Activated naive CD4-positive, alpha-beta T cell (primary cell): ENCODE results near the gene KDM4B.

ENCODE experiments used
- DNase-seq, 4 experiments: peaks; one replicate each; lab custom pipeline; 2025; lab: John Stamatoyannopoulos, UW

Gene KDM4B

GRCh38 chr19:5107432-5108122, 138.7 kb downstream of the KDM4B start:
- no peak for DNase-seq

GRCh38 chr19:5108123-5108596, 139.2 kb downstream of the KDM4B start:
- no peak for DNase-seq

GRCh38 chr19:5108866-5109265, 140.0 kb downstream of the KDM4B start:
- DNase-seq: no peak

GRCh38 chr19:5109560-5109959, 140.6 kb downstream of the KDM4B start:
- no peak for DNase-seq

GRCh38 chr19:5110546-5110945, 141.6 kb downstream of the KDM4B start:
- DNase-seq: no peak

GRCh38 chr19:5111051-5111450, 142.1 kb downstream of the KDM4B start:
- DNase-seq: no peak

- no peak for DNase-seq
These were observed 143.3 kb downstream of the KDM4B start for GRCh38 chr19:5112175-5112574.

- DNase-seq: no peak
These were observed 144.0 kb downstream of the KDM4B start for GRCh38 chr19:5112681-5113575.

- no peak for DNase-seq
These were observed 145.0 kb downstream of the KDM4B start for GRCh38 chr19:5113633-5114586.

- no peak for DNase-seq
These were observed 145.8 kb downstream of the KDM4B start for GRCh38 chr19:5114727-5115126.

GRCh38 chr19:5115351-5115750, 146.4 kb downstream of the KDM4B start:
- no peak for DNase-seq

GRCh38 chr19:5115771-5116202, 146.9 kb downstream of the KDM4B start:
- DNase-seq: no peak

GRCh38 chr19:5116292-5116691, 147.4 kb downstream of the KDM4B start:
- DNase-seq: no peak

- DNase-seq: no peak
These were observed 148.5 kb downstream of the KDM4B start for GRCh38 chr19:5117421-5117820.

GRCh38 chr19:5118026-5118425, 149.1 kb downstream of the KDM4B start:
- DNase-seq: no peak

GRCh38 chr19:5119297-5119998, 150.5 kb downstream of the KDM4B start:
- no peak for DNase-seq

GRCh38 chr19:5120321-5120720, 151.4 kb downstream of the KDM4B start:
- no peak for DNase-seq

- DNase-seq: no peak
These were observed 151.9 kb downstream of the KDM4B start for GRCh38 chr19:5120833-5121232.

- no peak for DNase-seq
These were observed 152.6 kb downstream of the KDM4B start for GRCh38 chr19:5121266-5122120.

GRCh38 chr19:5122121-5122400, 153.1 kb downstream of the KDM4B start:
- DNase-seq: no peak
